ENCODE measurements around the gene SV2C. TPM values are rescaled to one million over a fixed set of nuclear protein-coding genes. Genes with fewer than 3 reads are reported as not detected.

The SV2C gene
- total RNA-seq, 1 donor: not detected

GRCh38 chr5:76386360-76386759, 303.2 kb downstream of the SV2C start:
- H3K4me3 ChIP-seq (ENCODE audit: insufficient read depth, low read length): no peak overlapping the region
- H3K4me2 ChIP-seq (ENCODE audit: insufficient read depth, low read length): no peak overlapping the region
- no peaks in the 10 kb centered on the region for H3K4me1 ChIP-seq (ENCODE audit: insufficient read depth, low read length)
- no peaks in the 10 kb centered on the region for H3K79me2 ChIP-seq (ENCODE audit: insufficient read depth, low read length)
- H2AFZ ChIP-seq (ENCODE audit: low read length): no peak overlapping the region
- DNase-seq (ENCODE audit: insufficient read length, low spot score, missing footprints): no peak
- no peaks in the 10 kb centered on the region for H3K36me3 ChIP-seq (ENCODE audit: insufficient read depth, low read length)
- no peak overlapping the region for H3K27ac ChIP-seq (ENCODE audit: low read depth, low read length)
- no peak for TF ChIP-seq CTCF (IDR thresholded peaks at IDR 0.05; ENCODE audit: extremely low read depth, low read depth, low read length)
- H3K9me3 ChIP-seq (ENCODE audit: low read depth, low read length): no peaks in the 10 kb centered on the region
- H4K20me1 ChIP-seq (ENCODE audit: insufficient read depth, low read length): no peaks in the 10 kb centered on the region
- no peaks in the 10 kb centered on the region for H3K27me3 ChIP-seq (ENCODE audit: insufficient read depth, low read length)

DNA sequence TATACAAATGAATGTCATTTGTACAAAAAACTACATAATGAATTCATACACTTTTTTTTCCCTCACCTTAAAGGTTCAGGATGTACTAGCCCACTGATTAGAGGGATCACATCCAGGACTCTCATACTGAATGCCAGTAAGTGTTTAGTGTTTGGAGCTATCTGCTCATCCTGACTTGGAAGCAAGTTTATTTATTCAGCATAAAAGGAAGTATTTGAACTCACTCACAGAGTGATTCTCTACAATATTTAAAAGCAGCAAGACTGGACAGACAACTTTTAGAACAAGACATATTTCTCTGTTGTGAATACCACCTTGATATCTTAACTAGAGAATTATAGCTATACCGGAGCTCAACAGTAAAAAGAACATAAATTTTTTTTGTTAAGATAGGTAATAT, 305.1 kb downstream of the SV2C start:
- H2AFZ ChIP-seq (ENCODE audit: low read length): no peak overlapping the region
- H3K4me1 ChIP-seq (ENCODE audit: insufficient read depth, low read length): no peaks in the 10 kb centered on the region
- no peak overlapping the region for H3K27ac ChIP-seq (ENCODE audit: low read depth, low read length)
- no peak for DNase-seq (ENCODE audit: insufficient read length, low spot score, missing footprints)
- no peak overlapping the region for H3K4me2 ChIP-seq (ENCODE audit: insufficient read depth, low read length)
- H3K36me3 ChIP-seq (ENCODE audit: insufficient read depth, low read length): no peaks in the 10 kb centered on the region
- no peak overlapping the region for H3K4me3 ChIP-seq (ENCODE audit: insufficient read depth, low read length)
- H3K79me2 ChIP-seq (ENCODE audit: insufficient read depth, low read length): no peaks in the 10 kb centered on the region
- no peaks in the 10 kb centered on the region for H3K9me3 ChIP-seq (ENCODE audit: low read depth, low read length)
- H3K27me3 ChIP-seq (ENCODE audit: insufficient read depth, low read length): no peaks in the 10 kb centered on the region
- no peaks in the 10 kb centered on the region for H4K20me1 ChIP-seq (ENCODE audit: insufficient read depth, low read length)
- TF ChIP-seq CTCF (IDR thresholded peaks at IDR 0.05; ENCODE audit: extremely low read depth, low read depth, low read length): no peak

DNA sequence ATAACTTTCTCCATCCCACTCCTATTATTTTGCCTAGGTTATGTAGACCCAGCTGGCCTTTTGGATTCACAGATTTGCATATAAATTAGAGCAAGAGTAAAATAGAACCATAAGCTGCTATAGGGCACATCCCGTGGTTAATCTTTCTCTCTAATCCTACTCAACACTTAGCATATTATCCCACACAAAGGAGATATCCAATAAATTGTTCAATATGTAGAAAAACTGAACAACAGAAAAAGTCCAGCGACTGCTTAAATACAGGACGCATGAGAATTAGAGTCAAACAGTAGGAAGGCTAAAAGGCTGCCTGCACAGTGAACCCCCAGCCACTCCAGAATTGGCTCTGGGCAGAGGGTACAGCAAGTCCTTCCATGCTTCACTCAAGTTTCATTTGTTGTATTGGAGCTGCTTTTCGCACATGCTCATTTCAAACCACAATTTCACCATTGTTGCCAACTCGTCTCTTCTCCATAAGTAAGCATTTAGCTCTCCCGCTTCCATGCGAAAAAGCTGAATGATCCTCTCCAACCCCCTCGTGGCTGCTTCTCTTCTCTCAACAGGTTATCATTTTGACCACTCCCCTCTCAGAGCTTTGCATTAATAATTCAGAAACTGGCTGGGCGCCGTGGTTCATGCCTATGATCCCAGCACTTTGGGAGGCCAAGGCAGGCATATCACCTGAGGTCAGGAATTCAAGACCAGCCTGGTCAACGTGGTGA, 305.8 kb downstream of the SV2C start:
- Histone ChIP-seq H3K27me3 (ENCODE audit: insufficient read depth, low read length) (no peaks in the 10 kb centered on the region), H3K4me2 (ENCODE audit: insufficient read depth, low read length) (no peak overlapping the region), H4K20me1 (ENCODE audit: insufficient read depth, low read length) (no peaks in the 10 kb centered on the region), H3K27ac (ENCODE audit: low read depth, low read length) (no peak overlapping the region), H3K36me3 (ENCODE audit: insufficient read depth, low read length) (no peaks in the 10 kb centered on the region), H3K4me3 (ENCODE audit: insufficient read depth, low read length) (no peak overlapping the region), H3K79me2 (ENCODE audit: insufficient read depth, low read length) (no peaks in the 10 kb centered on the region), H3K9me3 (ENCODE audit: low read depth, low read length) (no peaks in the 10 kb centered on the region), H3K4me1 (ENCODE audit: insufficient read depth, low read length) (no peaks in the 10 kb centered on the region), H2AFZ (ENCODE audit: low read length) (no peak overlapping the region)
- no peak for TF ChIP-seq CTCF (IDR thresholded peaks at IDR 0.05; ENCODE audit: extremely low read depth, low read depth, low read length)
- no peak for DNase-seq (ENCODE audit: insufficient read length, low spot score, missing footprints)

DNA sequence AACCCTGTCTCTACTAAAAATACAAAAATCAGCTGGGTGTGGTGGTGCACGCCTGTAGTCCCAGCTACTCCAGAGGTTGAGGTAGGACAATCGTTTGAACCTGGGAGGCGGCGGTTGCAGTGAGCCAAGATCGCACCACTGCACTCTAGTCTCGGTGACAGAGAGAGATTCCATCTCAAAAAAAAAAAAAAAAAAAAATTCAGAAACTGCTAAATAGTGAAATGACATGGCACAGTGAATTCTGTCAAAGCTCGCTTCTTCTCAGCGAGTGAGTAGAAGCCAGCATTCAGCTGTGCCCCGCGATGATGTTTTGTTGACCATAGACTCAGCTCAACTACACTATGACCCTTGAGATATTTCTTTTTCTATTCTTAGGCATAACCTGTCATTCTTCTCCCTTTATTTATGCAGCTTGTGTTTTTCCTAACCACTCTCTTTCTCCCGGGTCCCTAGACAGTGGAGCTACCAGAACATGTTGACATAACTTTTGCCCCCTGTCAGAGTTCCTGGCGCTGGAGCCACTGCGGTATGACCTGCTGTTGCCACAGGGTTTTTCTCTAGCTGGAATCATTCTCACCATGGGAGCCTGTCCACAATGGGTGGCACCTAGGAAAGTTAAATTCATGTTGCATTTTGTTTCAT, 306.5 kb downstream of the SV2C start:
- Histone ChIP-seq H2AFZ (ENCODE audit: low read length) (no peak overlapping the region), H3K79me2 (ENCODE audit: insufficient read depth, low read length) (no peaks in the 10 kb centered on the region), H4K20me1 (ENCODE audit: insufficient read depth, low read length) (no peaks in the 10 kb centered on the region), H3K36me3 (ENCODE audit: insufficient read depth, low read length) (no peaks in the 10 kb centered on the region), H3K4me3 (ENCODE audit: insufficient read depth, low read length) (no peak overlapping the region), H3K27ac (ENCODE audit: low read depth, low read length) (no peak overlapping the region), H3K4me1 (ENCODE audit: insufficient read depth, low read length) (no peaks in the 10 kb centered on the region), H3K4me2 (ENCODE audit: insufficient read depth, low read length) (no peak overlapping the region), H3K27me3 (ENCODE audit: insufficient read depth, low read length) (no peaks in the 10 kb centered on the region), H3K9me3 (ENCODE audit: low read depth, low read length) (no peaks in the 10 kb centered on the region)
- TF ChIP-seq CTCF (IDR thresholded peaks at IDR 0.05; ENCODE audit: extremely low read depth, low read depth, low read length): no peak
- DNase-seq (ENCODE audit: insufficient read length, low spot score, missing footprints): no peak
